Thyroid gland (tissue), 4 donors: Measurements from ENCODE around the gene COL11A2.

Source experiments
- POLR2A ChIP-seq, 2 donors: fragments of 450-650 bp; IDR thresholded peaks; one replicate each; pipeline ENCODE4 v1.6.1; 2017; ENCODE audit warnings: antibody characterized with exemption in 2 of 2, mild to moderate bottlenecking in 2 of 2, moderate library complexity in 1 of 2
- TF ChIP-seq, protein P1 (sequence below), 6 experiments: fragments of 200-600 bp in 3 of 6; fragments of 450-650 bp in 3 of 6; sonication (generic) in 3 of 6; IDR thresholded peaks; one replicate each; pipeline ENCODE4 v1.5.1; 2016 to 2019; ENCODE audit warnings: antibody characterized with exemption in 6 of 6, mild to moderate bottlenecking in 2 of 6, inconsistent platforms in 1 of 6, moderate library complexity in 1 of 6

- TF ChIP-seq POLR2A (IDR thresholded peaks at IDR 0.05): no peak
- TF ChIP-seq, protein P1, sequence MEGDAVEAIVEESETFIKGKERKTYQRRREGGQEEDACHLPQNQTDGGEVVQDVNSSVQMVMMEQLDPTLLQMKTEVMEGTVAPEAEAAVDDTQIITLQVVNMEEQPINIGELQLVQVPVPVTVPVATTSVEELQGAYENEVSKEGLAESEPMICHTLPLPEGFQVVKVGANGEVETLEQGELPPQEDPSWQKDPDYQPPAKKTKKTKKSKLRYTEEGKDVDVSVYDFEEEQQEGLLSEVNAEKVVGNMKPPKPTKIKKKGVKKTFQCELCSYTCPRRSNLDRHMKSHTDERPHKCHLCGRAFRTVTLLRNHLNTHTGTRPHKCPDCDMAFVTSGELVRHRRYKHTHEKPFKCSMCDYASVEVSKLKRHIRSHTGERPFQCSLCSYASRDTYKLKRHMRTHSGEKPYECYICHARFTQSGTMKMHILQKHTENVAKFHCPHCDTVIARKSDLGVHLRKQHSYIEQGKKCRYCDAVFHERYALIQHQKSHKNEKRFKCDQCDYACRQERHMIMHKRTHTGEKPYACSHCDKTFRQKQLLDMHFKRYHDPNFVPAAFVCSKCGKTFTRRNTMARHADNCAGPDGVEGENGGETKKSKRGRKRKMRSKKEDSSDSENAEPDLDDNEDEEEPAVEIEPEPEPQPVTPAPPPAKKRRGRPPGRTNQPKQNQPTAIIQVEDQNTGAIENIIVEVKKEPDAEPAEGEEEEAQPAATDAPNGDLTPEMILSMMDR (IDR thresholded peaks at IDR 0.05): no peak
These were observed 21.1 kb upstream of the COL11A2 start for GRCh38 chr6:33213166-33213988.
